Sigmoid colon (tissue), 7 donors: ENCODE measurements around the gene PPP2R5A. TPM values are rescaled to one million over a fixed set of nuclear protein-coding genes. Genes with fewer than 3 reads are reported as not detected.

Source experiments
- DNase-seq: peaks from one replicate; pipeline ENCODE4 v3.0.0-alpha.2; 2019
- H3K27ac ChIP-seq, 4 donors: fragments of 200-600 bp; sonication (generic); one replicate each; pipeline ENCODE4 v1.5.1; 2016 to 2019; ENCODE audit warnings: mild to moderate bottlenecking in 1 of 4
- H3K27me3 ChIP-seq, 3 donors: fragments of 200-600 bp; sonication (generic); one replicate each; pipeline ENCODE4 v1.5.1; 2019; ENCODE audit warnings: mild to moderate bottlenecking in 1 of 3
- H3K36me3 ChIP-seq, 4 donors: fragments of 200-600 bp; sonication (generic); one replicate each; pipeline ENCODE4 v1.5.1; 2016 to 2019
- H3K4me1 ChIP-seq, 4 donors: fragments of 200-600 bp; sonication (generic); one replicate each; pipeline ENCODE4 v1.5.1; 2017 to 2019
- H3K4me3 ChIP-seq, 4 donors: fragments of 200-600 bp; sonication (generic); one replicate each; pipeline ENCODE4 v1.5.1; 2017 to 2019; ENCODE audit warnings: mild to moderate bottlenecking in 2 of 4, moderate library complexity in 1 of 4
- H3K9me3 ChIP-seq, 4 donors: fragments of 200-600 bp in 3 of 4; sonication (generic) in 3 of 4; one replicate each; pipeline versions ENCODE4 v1.5.1 to v1.6.1; 2013 to 2019
- EP300 ChIP-seq, 4 donors: sonication (generic); formaldehyde crosslinking; IDR thresholded peaks; one replicate each; pipeline ENCODE4 v1.6.1; 2017; ENCODE audit warnings: antibody characterized with exemption in 4 of 4
- POLR2A ChIP-seq, 2 donors: fragments of 450-650 bp; IDR thresholded peaks; one replicate each; pipeline ENCODE4 v1.6.1; 2016; ENCODE audit warnings: antibody characterized with exemption in 2 of 2, mild to moderate bottlenecking in 2 of 2, moderate library complexity in 2 of 2
- POLR2AphosphoS5 ChIP-seq, 4 donors: sonication (generic); formaldehyde crosslinking; IDR thresholded peaks; one replicate each; pipeline ENCODE4 v1.6.1; 2017; ENCODE audit warnings: antibody characterized with exemption in 4 of 4
- WGBS, 2 donors: extraction: QIAGEN DNeasy Blood & Tissue Kit; methylation state at CpG; one replicate each; pipeline ENCODE4 v1.1.7; 2013; 5-methylcytosine and 5-hydroxymethylcytosine counted together
- intact Hi-C: fragments of 100-400 bp; cut with DNase I; formaldehyde crosslinking; loops from one replicate; pipeline ENCODE4 v1.15.1; 2023
- polyA plus RNA-seq, 3 donors: library from polyadenylated mRNA; stranded (reverse); fragments of 200-250 nt; gene quantifications; one replicate each; pipeline ENCODE4 v1.2.3, GENCODE V29; 2013
- total RNA-seq, 4 donors: library from RNA; depleted of rRNA; stranded (reverse); fragments of >200 nt; gene quantifications; one replicate each; pipeline ENCODE4 v1.1.0, GENCODE V29; 2016
- TF ChIP-seq, protein P1 (sequence below), 4 experiments: fragments of 450-650 bp in 3 of 4; fragments of 200-600 bp in 1 of 4; IDR thresholded peaks; one replicate each; pipeline ENCODE4 v1.5.1; 2016 to 2019; ENCODE audit warnings: antibody characterized with exemption in 4 of 4, mild to moderate bottlenecking in 3 of 4, moderate library complexity in 2 of 4
- donor health status: healthy with polysubstance abuse.
- donor health status: Bipolar disorder and iron deficiency.
- donor health status: healthy.

Gene PPP2R5A
- total and polyA plus RNA-seq, 7 donors: 25.9 to 62.7 (median 46.2) TPM

DNA sequence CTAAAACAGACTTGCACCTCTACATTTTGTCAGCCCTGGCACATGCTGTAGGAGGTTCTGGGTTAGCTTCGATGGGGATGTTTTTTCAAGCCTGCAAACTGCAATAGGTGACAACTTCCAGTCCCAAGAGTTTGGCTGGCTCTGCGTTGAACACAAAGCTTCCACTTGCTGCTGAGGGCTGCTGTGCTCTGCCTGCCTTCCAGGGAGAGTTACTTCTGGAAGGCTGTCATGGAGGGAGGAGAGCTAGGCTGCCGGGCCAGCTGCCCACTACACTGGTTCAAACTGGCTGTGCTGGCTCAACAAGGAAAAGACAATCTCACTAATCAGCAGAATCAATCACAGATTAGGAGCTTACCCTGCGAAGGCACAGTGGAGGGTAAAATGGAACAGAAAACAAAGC, 46.7 kb upstream of the PPP2R5A start:
- intact Hi-C loops: no loop called here
- 46 to 73% methylated on average over 4 of the region's 4 CpGs for WGBS, 2 donors
- Histone ChIP-seq H3K4me1 (peaks cover 0 to 47% (median 44%) of the 10 kb centered on the region in 4 donors), H3K27ac (peak overlapping the region; percentile 2 to 69 (median 66)), H3K9me3 (no peaks in the 10 kb centered on the region), H3K36me3 (no peaks in the 10 kb centered on the region), H3K27me3 (no peaks in the 10 kb centered on the region), H3K4me3 (no peak overlapping the region)
- TF ChIP-seq POLR2AphosphoS5 (IDR thresholded peaks at IDR 0.05) (no peak), POLR2A (IDR thresholded peaks at IDR 0.05) (no peak), EP300 (IDR thresholded peaks at IDR 0.05) (no peak)
- TF ChIP-seq, protein P1, sequence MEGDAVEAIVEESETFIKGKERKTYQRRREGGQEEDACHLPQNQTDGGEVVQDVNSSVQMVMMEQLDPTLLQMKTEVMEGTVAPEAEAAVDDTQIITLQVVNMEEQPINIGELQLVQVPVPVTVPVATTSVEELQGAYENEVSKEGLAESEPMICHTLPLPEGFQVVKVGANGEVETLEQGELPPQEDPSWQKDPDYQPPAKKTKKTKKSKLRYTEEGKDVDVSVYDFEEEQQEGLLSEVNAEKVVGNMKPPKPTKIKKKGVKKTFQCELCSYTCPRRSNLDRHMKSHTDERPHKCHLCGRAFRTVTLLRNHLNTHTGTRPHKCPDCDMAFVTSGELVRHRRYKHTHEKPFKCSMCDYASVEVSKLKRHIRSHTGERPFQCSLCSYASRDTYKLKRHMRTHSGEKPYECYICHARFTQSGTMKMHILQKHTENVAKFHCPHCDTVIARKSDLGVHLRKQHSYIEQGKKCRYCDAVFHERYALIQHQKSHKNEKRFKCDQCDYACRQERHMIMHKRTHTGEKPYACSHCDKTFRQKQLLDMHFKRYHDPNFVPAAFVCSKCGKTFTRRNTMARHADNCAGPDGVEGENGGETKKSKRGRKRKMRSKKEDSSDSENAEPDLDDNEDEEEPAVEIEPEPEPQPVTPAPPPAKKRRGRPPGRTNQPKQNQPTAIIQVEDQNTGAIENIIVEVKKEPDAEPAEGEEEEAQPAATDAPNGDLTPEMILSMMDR (IDR thresholded peaks at IDR 0.05): no peak
- DNase-seq: no peak

DNA sequence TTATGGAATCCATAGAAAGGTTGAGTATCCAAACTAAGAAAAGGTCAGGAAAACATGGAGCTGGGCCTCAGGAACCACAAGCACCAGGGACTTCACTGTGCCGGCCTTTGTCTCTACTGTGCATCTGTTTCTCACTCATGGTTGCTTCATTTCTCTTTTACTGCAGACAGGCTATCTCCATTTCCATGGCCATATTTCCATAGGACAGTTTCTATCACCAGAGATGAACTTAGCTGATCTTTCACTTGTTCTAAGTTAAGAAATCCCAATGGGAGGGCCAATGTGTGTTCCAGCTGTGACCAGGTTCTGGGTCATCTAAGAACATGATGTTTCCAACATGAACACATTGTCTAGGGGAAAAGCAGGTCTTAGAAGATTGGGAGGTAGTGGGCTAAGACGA, 43.7 kb upstream of the PPP2R5A start:
- intact Hi-C loops: no loop called here
- Histone ChIP-seq H3K4me1 (peaks cover 0 to 35% (median 32%) of the 10 kb centered on the region in 4 donors), H3K36me3 (no peaks in the 10 kb centered on the region), H3K9me3 (no peaks in the 10 kb centered on the region), H3K4me3 (no peak overlapping the region), H3K27me3 (no peaks in the 10 kb centered on the region), H3K27ac (peak overlapping the region; percentile 68 to 74 (median 71))
- TF ChIP-seq POLR2AphosphoS5 (IDR thresholded peaks at IDR 0.05) (no peak), EP300 (IDR thresholded peaks at IDR 0.05) (no peak)
- TF ChIP-seq, protein P1 (IDR thresholded peaks at IDR 0.05): no peak
- no peak for DNase-seq
- 95 to 98% methylated on average over 2 of the region's 2 CpGs for WGBS, 2 donors

DNA sequence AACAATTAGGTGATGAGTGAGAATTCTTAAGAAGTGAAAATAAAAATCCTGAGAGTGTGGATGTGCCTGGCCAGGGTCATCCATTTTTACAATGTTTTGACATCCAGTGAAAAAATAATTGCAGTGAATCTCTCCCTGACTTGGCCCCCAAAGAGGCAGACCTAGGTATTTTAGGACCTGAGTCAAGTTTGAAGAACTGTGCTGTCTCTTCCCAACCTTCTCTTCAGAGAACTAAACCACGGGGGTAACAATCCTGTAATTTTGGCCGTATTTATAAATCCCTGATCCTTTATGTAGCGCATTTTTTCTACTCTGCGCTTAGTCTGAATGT, 43.3 kb upstream of the PPP2R5A start:
- Histone ChIP-seq H3K27me3 (no peaks in the 10 kb centered on the region), H3K4me3 (no peak overlapping the region), H3K9me3 (no peaks in the 10 kb centered on the region), H3K27ac (peak overlapping the region; percentile 68 to 74 (median 71)), H3K4me1 (peaks cover 0 to 38% (median 32%) of the 10 kb centered on the region in 4 donors), H3K36me3 (no peaks in the 10 kb centered on the region)
- no peak for TF ChIP-seq POLR2AphosphoS5 (IDR thresholded peaks at IDR 0.05)
- TF ChIP-seq, protein P1 (IDR thresholded peaks at IDR 0.05): no peak
- TF ChIP-seq POLR2A (IDR thresholded peaks at IDR 0.05): no peak
- no peak for TF ChIP-seq EP300 (IDR thresholded peaks at IDR 0.05)
- intact Hi-C loops: no loop called here
- 89 to 90% methylated on average over 4 of the region's 4 CpGs for WGBS, 2 donors
- DNase-seq: no peak

DNA sequence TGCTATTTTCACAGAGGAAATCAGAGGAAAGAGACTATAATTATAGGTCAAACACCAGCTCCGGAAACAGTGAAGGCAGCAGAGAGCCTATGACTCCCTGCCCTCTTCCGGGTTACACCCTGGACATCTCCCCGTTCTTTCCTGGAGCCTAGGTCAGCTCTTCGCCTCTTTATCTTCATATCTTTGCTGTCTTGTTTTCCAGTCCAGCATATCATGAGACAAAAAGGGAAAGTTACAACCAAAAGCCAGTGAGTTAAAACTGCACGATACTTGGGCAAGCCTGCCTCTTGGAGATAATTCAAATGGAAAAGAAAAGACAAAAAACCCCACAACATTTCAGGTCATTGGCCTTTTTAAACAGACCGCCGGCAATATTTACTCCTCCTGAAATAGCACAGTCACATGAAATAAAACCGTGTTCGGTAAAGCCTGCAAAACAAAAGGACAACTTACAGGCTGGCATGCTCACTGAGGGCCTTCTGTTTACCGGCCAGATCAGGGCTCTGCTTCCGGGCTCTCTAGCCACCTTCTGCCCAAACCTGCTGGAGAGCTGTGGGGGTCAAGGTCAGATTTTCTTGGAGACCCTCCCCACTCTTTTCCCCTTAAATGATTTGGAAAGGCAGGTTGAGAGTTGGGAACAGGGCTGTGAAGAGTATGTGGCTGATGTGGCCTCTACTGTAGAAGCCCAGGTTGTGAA, 42.8 kb upstream of the PPP2R5A start:
- H3K36me3 ChIP-seq: no peaks in the 10 kb centered on the region
- intact Hi-C loops: no loop called here
- DNase-seq: no peak
- H3K4me1 ChIP-seq: peaks cover 0 to 43% (median 37%) of the 10 kb centered on the region in 4 donors
- H3K9me3 ChIP-seq: no peaks in the 10 kb centered on the region
- WGBS, 2 donors: 62 to 71% methylated on average over 11 of the region's 11 CpGs
- no peak overlapping the region for H3K4me3 ChIP-seq
- H3K27me3 ChIP-seq: no peaks in the 10 kb centered on the region
- TF ChIP-seq EP300 (IDR thresholded peaks at IDR 0.05) (no peak), POLR2AphosphoS5 (IDR thresholded peaks at IDR 0.05) (peak in 1 of 4 donors; percentile 12)
- peak overlapping the region; percentile 68 to 74 (median 71) for H3K27ac ChIP-seq

DNA sequence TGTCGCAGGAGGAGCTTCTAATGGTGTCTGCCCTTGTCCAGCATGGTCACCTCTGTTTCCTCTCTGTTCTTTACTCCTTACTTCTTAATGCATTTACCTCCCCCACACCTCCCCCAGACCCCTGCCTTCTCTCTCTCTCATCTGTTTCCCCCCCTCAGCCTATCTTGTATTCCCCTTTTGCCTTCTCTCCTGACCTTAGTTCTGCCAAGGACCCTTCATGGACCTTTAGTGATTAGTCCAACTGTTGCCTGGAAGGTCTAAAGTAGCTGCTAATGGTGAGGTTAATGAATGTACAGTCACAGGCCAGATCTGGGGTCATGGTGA, 42.3 kb upstream of the PPP2R5A start:
- peak overlapping the region; percentile 68 to 74 (median 71) for H3K27ac ChIP-seq

More for the DNA sequence above, 42.3 kb upstream of the PPP2R5A start:
- TF ChIP-seq, protein P1 (IDR thresholded peaks at IDR 0.05): no peak
- TF ChIP-seq POLR2A (IDR thresholded peaks at IDR 0.05) (no peak), POLR2AphosphoS5 (IDR thresholded peaks at IDR 0.05) (no peak), EP300 (IDR thresholded peaks at IDR 0.05) (no peak)
- Histone ChIP-seq H3K9me3 (no peaks in the 10 kb centered on the region), H3K4me1 (peaks cover 0 to 48% (median 43%) of the 10 kb centered on the region in 4 donors), H3K4me3 (no peak overlapping the region), H3K36me3 (no peaks in the 10 kb centered on the region), H3K27me3 (no peaks in the 10 kb centered on the region)
- intact Hi-C loops: no loop called here
- no peak for DNase-seq
- WGBS, 2 donors: 100% methylated on average over 1 of the region's 1 CpG
